HUES48 (cell line): ENCODE data around the gene TBC1D19.
"Not testable (repeated sequence)": the region's sequence is repeated elsewhere in the genome, so short reads cannot be mapped to it uniquely, and the experiment has no call there.

Source experiments
- H3K27ac ChIP-seq: one replicate; pipeline ENCODE4 v1.7.0; 2013; ENCODE audit warnings: low read depth, low read length, inconsistent platforms
- H3K27me3 ChIP-seq: 2 replicates; pipeline ENCODE4 v1.6.1; 2013; ENCODE audit warnings: mild to moderate bottlenecking, low read length; ENCODE audit not compliant: control insufficient read depth, insufficient read depth
- H3K36me3 ChIP-seq: 2 replicates; pipeline ENCODE4 v1.6.1; 2013; ENCODE audit warnings: low read length; ENCODE audit not compliant: control insufficient read depth, insufficient read depth
- H3K4me1 ChIP-seq: 2 replicates; pipeline ENCODE4 v1.6.1; 2013; ENCODE audit warnings: mild to moderate bottlenecking, low read length; ENCODE audit not compliant: control insufficient read depth, insufficient read depth
- H3K4me3 ChIP-seq: 2 replicates; pipeline ENCODE4 v1.5.1; 2013; ENCODE audit warnings: mild to moderate bottlenecking, low read depth, low read length
- H3K9ac ChIP-seq: 2 replicates; pipeline ENCODE4 v1.6.1; 2013; ENCODE audit warnings: mild to moderate bottlenecking, low read depth, low read length, moderate library complexity
- H3K9me3 ChIP-seq: 2 replicates; pipeline ENCODE4 v1.6.1; 2013; ENCODE audit warnings: low read length; ENCODE audit not compliant: control insufficient read depth, insufficient read depth

The TBC1D19 gene

GRCh38 chr4:26685250-26685649 lies 101.4 kb downstream of the TBC1D19 start:
- Histone ChIP-seq H3K9me3 (no peaks in the 10 kb centered on the region; the same call in 1 of the 2 replicates), H3K9ac (no peak overlapping the region), H3K4me1 (peaks cover 15% of the 10 kb centered on the region), H3K27ac (no peak overlapping the region), H3K4me3 (no peak overlapping the region), H3K27me3 (no peaks in the 10 kb centered on the region), H3K36me3 (no peaks in the 10 kb centered on the region)

GRCh38 chr4:26687728-26688127 lies 103.8 kb downstream of the TBC1D19 start:
- Histone ChIP-seq H3K36me3 (no peaks in the 10 kb centered on the region), H3K4me3 (no peak overlapping the region), H3K4me1 (peaks cover 7% of the 10 kb centered on the region; the same call in 1 of the 2 replicates), H3K9me3 (peaks cover 9% of the 10 kb centered on the region), H3K9ac (no peak overlapping the region), H3K27ac (no peak overlapping the region), H3K27me3 (no peaks in the 10 kb centered on the region)

DNA sequence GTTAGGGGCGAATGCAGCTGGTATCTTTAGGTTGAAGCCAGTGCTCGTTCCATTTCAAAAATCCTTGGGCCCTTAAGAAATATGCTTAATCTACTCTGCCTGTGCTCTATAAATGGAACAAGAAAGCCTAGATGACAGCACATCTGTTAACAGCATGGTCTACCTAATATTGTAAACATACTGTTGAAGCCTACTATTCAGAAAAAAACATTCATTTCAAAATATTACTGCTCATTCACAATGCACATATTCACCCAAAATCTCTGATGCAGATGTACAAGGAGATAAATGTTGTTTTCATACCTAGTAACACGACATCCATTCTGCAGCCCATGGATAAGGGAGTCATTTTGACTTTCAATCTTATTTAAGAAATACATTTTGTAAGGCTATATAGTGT lies 106.6 kb downstream of the TBC1D19 start:
- no peaks in the 10 kb centered on the region for H3K27me3 ChIP-seq
- no peak overlapping the region for H3K4me3 ChIP-seq
- H3K27ac ChIP-seq: no peak overlapping the region
- H3K36me3 ChIP-seq: no peaks in the 10 kb centered on the region
- peaks cover under 1% of the 10 kb centered on the region; the same call in 1 of the 2 replicates for H3K4me1 ChIP-seq
- no peak overlapping the region for H3K9ac ChIP-seq
- peaks cover 13% of the 10 kb centered on the region for H3K9me3 ChIP-seq

DNA sequence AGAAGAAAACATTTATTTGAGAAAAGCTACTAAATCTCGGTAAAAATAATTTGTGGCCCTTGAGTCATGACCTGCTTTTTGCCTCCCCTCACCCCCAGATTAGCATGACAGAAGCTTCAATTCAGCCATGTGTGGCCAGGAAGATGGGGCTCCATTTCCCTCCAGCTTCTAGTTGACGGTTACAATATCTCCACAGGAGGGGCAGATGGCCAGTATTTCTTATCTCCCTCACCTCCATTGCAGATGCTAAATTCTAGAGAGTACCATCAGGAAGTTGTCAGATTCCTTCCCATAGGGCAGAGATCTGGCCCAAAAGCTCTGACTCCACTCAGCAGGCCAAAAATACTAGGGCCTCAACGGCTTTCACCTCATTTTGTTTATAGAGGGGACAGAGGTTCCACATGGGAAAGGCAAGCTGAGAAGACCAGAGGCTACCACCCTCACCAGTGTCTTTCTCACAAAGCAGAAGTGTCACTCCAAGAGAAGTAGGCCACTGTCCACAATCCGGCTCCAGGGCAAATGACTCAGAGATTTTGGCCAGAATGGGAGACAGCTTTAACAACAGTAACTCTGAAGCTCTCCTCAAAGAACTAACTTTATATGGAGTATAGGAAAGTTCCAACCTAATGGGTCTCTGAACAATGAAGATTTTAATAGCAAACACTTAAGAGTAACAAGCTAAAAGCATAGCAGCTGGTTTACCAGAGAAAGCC lies 108.3 kb downstream of the TBC1D19 start:
- Histone ChIP-seq H3K27ac (peak overlapping the region; percentile 28), H3K9me3 (peaks cover 13% of the 10 kb centered on the region), H3K4me1 (no peaks in the 10 kb centered on the region), H3K36me3 (no peaks in the 10 kb centered on the region), H3K9ac (no peak overlapping the region), H3K27me3 (no peaks in the 10 kb centered on the region), H3K4me3 (no peak overlapping the region)

- H3K4me3 ChIP-seq, H3K9ac ChIP-seq, H3K36me3 ChIP-seq, H3K27ac ChIP-seq, H3K27me3 ChIP-seq, H3K4me1 ChIP-seq: not testable (repeated sequence)
- peaks cover 13% of the 10 kb centered on the region for H3K9me3 ChIP-seq
Measured at GRCh38 chr4:26694131-26694530, 110.2 kb downstream of the TBC1D19 start.

DNA sequence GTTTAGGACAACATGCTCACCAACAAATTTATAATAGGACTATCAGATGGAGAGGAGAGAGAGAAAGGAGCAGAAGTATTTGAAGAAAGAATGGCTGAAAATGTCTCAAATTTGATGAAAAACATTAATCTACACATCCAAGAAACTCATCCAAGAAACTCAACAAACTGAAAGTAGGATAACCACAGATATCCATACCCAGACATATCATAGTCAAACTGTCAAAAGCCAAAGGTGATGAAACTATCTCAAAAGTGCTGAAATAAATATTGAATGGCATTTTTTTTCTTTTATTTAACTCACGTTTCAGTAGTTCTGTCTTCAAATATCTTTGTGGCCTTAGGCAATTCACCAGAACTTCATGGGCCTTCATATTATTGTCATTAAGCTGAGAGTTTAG lies 116.2 kb downstream of the TBC1D19 start:
- Histone ChIP-seq H3K27ac (no peak overlapping the region), H3K36me3 (no peaks in the 10 kb centered on the region), H3K4me1 (no peaks in the 10 kb centered on the region)

GRCh38 chr4:26701095-26701494 lies 117.2 kb downstream of the TBC1D19 start:
- H3K36me3 ChIP-seq: no peaks in the 10 kb centered on the region
- no peaks in the 10 kb centered on the region for H3K27me3 ChIP-seq
- no peak overlapping the region for H3K27ac ChIP-seq
- no peak overlapping the region for H3K4me3 ChIP-seq
- H3K9me3 ChIP-seq: no peaks in the 10 kb centered on the region
- H3K9ac ChIP-seq: no peak overlapping the region
- no peaks in the 10 kb centered on the region for H3K4me1 ChIP-seq

More for the DNA sequence above, 116.2 kb downstream of the TBC1D19 start:
- Histone ChIP-seq H3K27me3 (no peaks in the 10 kb centered on the region), H3K9ac (no peak overlapping the region), H3K4me3 (no peak overlapping the region), H3K9me3 (no peaks in the 10 kb centered on the region)

DNA sequence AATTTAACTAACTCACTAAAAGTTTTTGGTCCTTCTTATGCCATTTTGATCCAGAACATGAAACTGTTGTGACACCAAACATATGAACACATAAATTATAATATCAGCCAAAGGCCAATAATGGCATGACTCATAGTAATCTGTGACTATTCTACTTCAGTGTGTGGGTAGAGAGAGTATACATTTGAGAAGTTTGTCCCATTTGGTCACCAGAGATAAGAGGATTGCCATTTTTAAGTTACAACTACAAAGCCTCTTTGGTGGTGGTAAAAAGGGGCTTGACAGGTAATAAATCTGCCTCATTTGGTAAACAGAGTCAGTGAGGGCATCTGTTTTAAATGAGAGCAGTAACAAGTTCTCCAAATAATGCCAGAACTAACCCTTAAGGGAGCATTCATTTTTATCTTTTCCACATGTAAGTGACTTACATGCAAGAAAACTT lies 117.9 kb downstream of the TBC1D19 start:
- no peak overlapping the region for H3K27ac ChIP-seq
- no peaks in the 10 kb centered on the region for H3K27me3 ChIP-seq
- H3K36me3 ChIP-seq: no peaks in the 10 kb centered on the region
- no peaks in the 10 kb centered on the region for H3K9me3 ChIP-seq
- no peaks in the 10 kb centered on the region for H3K4me1 ChIP-seq
- no peak overlapping the region for H3K4me3 ChIP-seq
- no peak overlapping the region for H3K9ac ChIP-seq

DNA sequence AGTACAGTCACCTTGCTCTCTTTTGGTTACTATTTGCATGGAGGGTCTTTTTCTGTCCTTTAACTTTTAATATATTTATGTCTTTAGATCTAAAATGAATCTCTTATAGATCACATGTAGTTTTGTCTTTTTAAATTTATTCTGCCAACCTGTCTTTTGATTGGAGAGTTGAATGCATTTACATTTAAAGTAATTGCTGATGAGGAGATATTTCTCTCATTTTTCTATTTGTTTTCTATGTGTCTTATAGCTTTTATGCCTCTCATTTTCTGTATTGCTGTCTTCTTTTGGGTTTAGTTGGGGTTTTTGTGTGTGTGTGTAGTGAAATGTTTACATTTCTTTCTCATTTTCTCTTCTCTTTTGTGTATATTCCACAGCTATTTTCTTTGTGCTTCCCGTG lies 123.5 kb downstream of the TBC1D19 start:
- Histone ChIP-seq H3K4me3 (no peak overlapping the region), H3K4me1 (no peaks in the 10 kb centered on the region), H3K9ac (no peak overlapping the region), H3K36me3 (no peaks in the 10 kb centered on the region), H3K27ac (no peak overlapping the region), H3K9me3 (no peaks in the 10 kb centered on the region), H3K27me3 (no peaks in the 10 kb centered on the region)

DNA sequence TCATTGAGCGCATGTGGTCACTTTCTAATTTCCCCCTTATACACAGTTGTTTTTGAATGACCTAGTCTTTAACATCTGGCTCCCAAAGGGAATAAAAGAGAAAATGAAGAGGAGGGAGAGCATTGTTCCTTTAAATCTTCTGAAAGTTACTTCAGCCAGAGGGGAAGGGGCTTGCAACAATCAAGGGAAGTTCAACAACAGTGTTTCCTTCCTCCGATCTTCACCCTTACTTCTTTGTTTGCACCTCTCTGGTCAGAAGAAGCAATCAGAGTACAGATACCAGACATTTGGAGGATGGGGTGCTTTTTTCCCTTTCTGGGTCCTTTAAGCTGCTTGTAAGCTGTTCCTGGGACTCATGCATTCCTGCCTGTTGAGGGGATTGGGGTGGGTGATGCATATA lies 125.4 kb downstream of the TBC1D19 start:
- H3K4me1 ChIP-seq: no peaks in the 10 kb centered on the region
- no peak overlapping the region for H3K9ac ChIP-seq
- no peak overlapping the region for H3K4me3 ChIP-seq
- no peak overlapping the region for H3K27ac ChIP-seq
- no peaks in the 10 kb centered on the region for H3K27me3 ChIP-seq
- no peaks in the 10 kb centered on the region for H3K9me3 ChIP-seq
- no peaks in the 10 kb centered on the region for H3K36me3 ChIP-seq

DNA sequence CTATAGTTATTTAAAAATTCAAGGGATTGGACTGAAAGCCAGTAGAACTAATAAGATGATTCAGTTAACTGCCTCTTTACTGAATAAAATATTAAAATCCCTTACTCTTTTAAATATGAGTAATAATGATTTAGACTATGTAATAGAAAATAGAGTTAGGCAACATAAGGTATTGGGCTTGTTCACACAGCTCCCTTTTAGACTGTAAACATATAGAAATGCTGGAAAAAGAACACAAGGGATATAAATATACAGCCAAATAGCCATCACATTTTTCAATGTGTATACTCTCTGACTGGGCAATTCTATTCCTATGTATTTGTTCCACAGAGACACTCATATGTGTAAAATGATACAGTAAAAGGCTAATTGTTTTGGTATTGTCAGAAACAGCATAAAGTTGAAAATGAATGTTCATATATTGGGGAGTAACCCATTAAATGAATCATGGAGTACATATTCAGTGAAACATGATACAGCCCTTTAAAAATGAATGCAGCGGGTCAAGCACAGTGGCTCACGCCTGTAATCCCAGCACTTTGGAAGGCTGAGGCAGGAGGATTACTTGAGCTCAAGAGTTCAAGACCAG lies 129.8 kb downstream of the TBC1D19 start:
- Histone ChIP-seq H3K36me3 (no peaks in the 10 kb centered on the region), H3K9ac (no peak overlapping the region), H3K27me3 (no peaks in the 10 kb centered on the region), H3K4me1 (no peaks in the 10 kb centered on the region), H3K9me3 (no peaks in the 10 kb centered on the region), H3K27ac (no peak overlapping the region), H3K4me3 (no peak overlapping the region)
